Mesothelial cell of epicardium (in vitro differentiated cells): ENCODE results near the gene RABL3. TPM values are rescaled to one million over a fixed set of nuclear protein-coding genes. Genes with fewer than 3 reads are reported as not detected.

ENCODE experiments used
- DNase-seq, 2 experiments: peaks; one replicate each; pipeline ENCODE4 v3.0.0; 2021; ENCODE audit warnings: low spot score in 2 of 2; ENCODE audit not compliant: unreplicated experiment in 2 of 2
- H3K27ac Mint-ChIP-seq: 2 replicates; pipeline ENCODE4 v1.8.0; 2021; ENCODE audit warnings: mixed read lengths
- H3K27me3 Mint-ChIP-seq: 2 replicates; pipeline ENCODE4 v1.8.0; 2021; ENCODE audit warnings: low read depth, mixed read lengths
- H3K36me3 Mint-ChIP-seq: 2 replicates; pipeline ENCODE4 v1.8.0; 2021; ENCODE audit warnings: mixed read lengths
- H3K4me1 Mint-ChIP-seq: 2 replicates; pipeline ENCODE4 v1.8.0; 2021; ENCODE audit warnings: mixed read lengths
- H3K4me3 Mint-ChIP-seq: 2 replicates; pipeline ENCODE4 v1.8.0; 2021; ENCODE audit warnings: mild to moderate bottlenecking, moderate library complexity, mixed read lengths
- H3K9me3 Mint-ChIP-seq: 2 replicates; pipeline ENCODE4 v1.8.0; 2021; ENCODE audit warnings: mixed read lengths
- CTCF ChIP-seq: fragments of 200-600 bp; sonication (generic); IDR thresholded peaks from one replicate; pipeline ENCODE4 v1.5.0; 2021; ENCODE audit warnings: antibody characterized with exemption; ENCODE audit not compliant: unreplicated experiment
- total RNA-seq: library from RNA; stranded (reverse); gene quantifications from 3 replicates; pipeline ENCODE4 v1.2.1, GENCODE V29; 2021

RABL3 gene
- total RNA-seq, 1 donor from 2014 or later, result 19.1 TPM

GRCh38 chr3:120705884-120706582 is 36.3 kb downstream of the RABL3 start:
- Mint-ChIP-seq H3K4me3 (no peak overlapping the region), H3K36me3 (peaks cover 28% of the 10 kb centered on the region), H3K27me3 (no peaks in the 10 kb centered on the region), H3K27ac (no peak overlapping the region), H3K9me3 (peaks cover 13% of the 10 kb centered on the region), H3K4me1 (no peaks in the 10 kb centered on the region)
- no peak for DNase-seq
- TF ChIP-seq CTCF, result no peak

DNA sequence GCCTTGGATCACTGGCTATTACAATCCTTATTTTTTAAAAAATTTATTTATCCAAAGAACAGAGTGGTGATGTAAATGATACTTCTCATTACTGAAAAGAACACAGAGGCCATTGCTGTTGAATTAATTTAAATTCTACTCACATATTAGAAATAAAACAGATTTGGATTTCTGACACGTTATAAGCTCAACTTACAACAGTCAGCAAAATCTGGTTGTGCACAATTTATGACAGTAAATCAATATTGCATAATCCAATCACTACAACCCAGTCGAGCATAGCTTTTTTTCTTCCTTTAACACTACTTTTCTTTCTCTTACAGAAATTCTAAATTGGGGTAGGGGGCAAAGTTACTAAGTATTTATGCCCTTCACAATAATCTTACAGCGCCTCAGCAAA is 43.0 kb downstream of the RABL3 start:
- no peak for DNase-seq
- H3K27ac Mint-ChIP-seq, result no peak overlapping the region
- no peaks in the 10 kb centered on the region for H3K27me3 Mint-ChIP-seq
- H3K9me3 Mint-ChIP-seq, result peaks cover 12% of the 10 kb centered on the region
- no peak for TF ChIP-seq CTCF
- peaks cover 21% of the 10 kb centered on the region for H3K36me3 Mint-ChIP-seq
- H3K4me3 Mint-ChIP-seq, result no peak overlapping the region
- no peaks in the 10 kb centered on the region for H3K4me1 Mint-ChIP-seq

- Mint-ChIP-seq H3K36me3 (peaks cover 4% of the 10 kb centered on the region), H3K27me3 (no peaks in the 10 kb centered on the region), H3K27ac (peak overlapping the region; percentile 4), H3K4me1 (peaks cover 8% of the 10 kb centered on the region), H3K4me3 (no peak overlapping the region), H3K9me3 (no peaks in the 10 kb centered on the region)
- no peak for TF ChIP-seq CTCF
- no peak for DNase-seq
Measured at GRCh38 chr3:120693439-120694171, 48.7 kb downstream of the RABL3 start.

GRCh38 chr3:120689395-120689794 is 52.9 kb downstream of the RABL3 start:
- Mint-ChIP-seq H3K27ac (no peak overlapping the region), H3K4me1 (peaks cover 8% of the 10 kb centered on the region), H3K36me3 (peaks cover 4% of the 10 kb centered on the region), H3K4me3 (no peak overlapping the region), H3K9me3 (no peaks in the 10 kb centered on the region), H3K27me3 (no peaks in the 10 kb centered on the region)
- no peak for TF ChIP-seq CTCF
- DNase-seq, result no peak

DNA sequence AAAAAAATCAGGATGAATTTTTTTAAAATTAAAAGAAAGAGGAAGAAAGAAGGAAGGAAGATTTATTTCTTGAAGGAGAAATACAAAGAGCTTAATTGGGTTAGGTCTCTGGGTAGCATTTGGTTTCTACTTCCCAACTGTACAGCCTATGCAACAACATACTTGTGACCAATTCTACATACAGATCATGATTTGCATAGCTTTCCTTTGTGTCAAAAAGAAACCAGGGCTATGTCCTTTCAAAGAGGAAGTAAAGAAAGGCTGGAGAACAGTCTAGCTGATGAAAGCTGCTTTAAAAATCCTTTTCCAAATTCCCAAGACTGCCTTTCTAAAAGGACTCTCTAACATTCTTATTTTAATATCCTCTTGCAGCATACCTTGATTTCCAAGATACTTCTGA is 54.2 kb downstream of the RABL3 start:
- no peak overlapping the region for H3K4me3 Mint-ChIP-seq
- H3K4me1 Mint-ChIP-seq, result peaks cover 1% of the 10 kb centered on the region
- no peak for TF ChIP-seq CTCF
- no peaks in the 10 kb centered on the region for H3K27me3 Mint-ChIP-seq
- H3K36me3 Mint-ChIP-seq, result peaks cover 4% of the 10 kb centered on the region
- no peak for DNase-seq
- no peak overlapping the region for H3K27ac Mint-ChIP-seq
- H3K9me3 Mint-ChIP-seq, result no peaks in the 10 kb centered on the region
